HL-60 (cell line): ENCODE measurements around the gene TTC21A.
"Not testable (repeated sequence)": the region's sequence is repeated elsewhere in the genome, so short reads cannot be mapped to it uniquely, and the experiment has no call there.

Source experiments
- DNase-seq, 2 experiments: peaks; one replicate each; pipeline ENCODE4 v3.0.0-alpha.2; 2010 to 2020; ENCODE audit warnings: low read depth in 1 of 2, low spot score in 1 of 2
- H3K27ac ChIP-seq: fragments of 250-450 bp; sonication (Bioruptor Pico); replicated peaks from 2 replicates; pipeline ENCODE4 v1.5.1; 2020; ENCODE audit warnings: mild to moderate bottlenecking, moderate library complexity
- H3K27me3 ChIP-seq: fragments of 250-450 bp; sonication (Bioruptor Pico); 2 replicates; pipeline ENCODE4 v1.5.1; 2021; ENCODE audit warnings: mild to moderate bottlenecking, moderate library complexity; ENCODE audit not compliant: insufficient read depth, poor library complexity, severe bottlenecking
- H3K4me3 ChIP-seq: replicated peaks from 2 replicates; pipeline ENCODE4 v1.5.1; 2011; ENCODE audit warnings: mild to moderate bottlenecking, control low read depth, low read length; ENCODE audit not compliant: insufficient read depth
- CTCF ChIP-seq: IDR thresholded peaks from one replicate; pipeline ENCODE4 v1.5.1; 2011; ENCODE audit warnings: low read length, control low read depth, inconsistent platforms; ENCODE audit not compliant: insufficient read depth
- GABPA ChIP-seq: IDR thresholded peaks from 2 replicates; pipeline ENCODE4 v1.6.1; 2012; ENCODE audit warnings: low read depth
- POLR2AphosphoS5 ChIP-seq: IDR thresholded peaks from 2 replicates; pipeline ENCODE4 v1.6.1; 2012; ENCODE audit warnings: low read depth
- REST ChIP-seq: IDR thresholded peaks from 2 replicates; pipeline ENCODE4 v1.6.1; 2012; ENCODE audit warnings: low read depth; ENCODE audit not compliant: insufficient replicate concordance
- SPI1 ChIP-seq: IDR thresholded peaks from 2 replicates; pipeline ENCODE4 v1.6.1; 2012; ENCODE audit warnings: low read depth, mild to moderate bottlenecking, borderline replicate concordance

Gene TTC21A

GRCh38 chr3:39168156-39168780 is 60.8 kb downstream of the TTC21A start:
- no peak overlapping the region for H3K4me3 ChIP-seq
- no peaks in the 10 kb centered on the region for H3K27me3 ChIP-seq
- TF ChIP-seq POLR2AphosphoS5 (no peak), REST (no peak), GABPA (no peak), SPI1 (no peak), CTCF (no peak)
- DNase-seq, result no peak
- H3K27ac ChIP-seq, result no peak overlapping the region

GRCh38 chr3:39169712-39170111 is 62.2 kb downstream of the TTC21A start:
- no peak for DNase-seq
- no peak overlapping the region for H3K27ac ChIP-seq
- TF ChIP-seq CTCF, result no peak
- no peak for TF ChIP-seq POLR2AphosphoS5
- H3K27me3 ChIP-seq, result no peaks in the 10 kb centered on the region
- no peak overlapping the region for H3K4me3 ChIP-seq

- Histone ChIP-seq H3K4me3 (no peak overlapping the region), H3K27ac (no peak overlapping the region), H3K27me3 (no peaks in the 10 kb centered on the region)
- TF ChIP-seq CTCF, result no peak
- DNase-seq, result no peak
These were observed 63.0 kb downstream of the TTC21A start for GRCh38 chr3:39170461-39170860.

- not testable (repeated sequence) for H3K27me3 ChIP-seq, DNase-seq, H3K27ac ChIP-seq, H3K4me3 ChIP-seq
These were observed 63.4 kb downstream of the TTC21A start for GRCh38 chr3:39170877-39171276.

GRCh38 chr3:39171860-39172259 is 64.4 kb downstream of the TTC21A start:
- Histone ChIP-seq H3K27me3 (no peaks in the 10 kb centered on the region), H3K4me3 (no peak overlapping the region), H3K27ac (no peak overlapping the region)
- no peak for DNase-seq
- no peak for TF ChIP-seq CTCF
- TF ChIP-seq GABPA, result no peak
